PFSK-1 (cell line): ENCODE data around the gene CHRM2.

ENCODE experiments used
- FOXP2 ChIP-seq: optimal IDR thresholded peaks from 2 replicates; pipeline ENCODE3; 2011; ENCODE audit warnings: borderline replicate concordance, control low read depth, inconsistent platforms; ENCODE audit not compliant: insufficient read depth; ENCODE audit errors: extremely low read length, extremely low read depth
- POLR2AphosphoS5 ChIP-seq: IDR thresholded peaks from 2 replicates; pipeline ENCODE4 v1.6.1; 2012; ENCODE audit warnings: low read depth, mild to moderate bottlenecking, control low read depth, low read length, moderate library complexity
- SIN3A ChIP-seq: IDR thresholded peaks from 2 replicates; pipeline ENCODE4 v1.6.1; 2012; ENCODE audit warnings: mild to moderate bottlenecking, low read length, moderate library complexity, borderline replicate concordance; ENCODE audit not compliant: insufficient read depth
- TAF1 ChIP-seq: IDR thresholded peaks from 2 replicates; pipeline ENCODE4 v1.6.1; 2012; ENCODE audit warnings: low read length, control low read depth, borderline replicate concordance; ENCODE audit not compliant: insufficient read depth
- TF ChIP-seq, protein P1 (sequence below), 2 experiments: IDR thresholded peaks; 2 replicates each; pipeline versions ENCODE4 v1.6.1 to v1.8.0; 2011 to 2012; ENCODE audit warnings: low read depth in 2 of 2, low read length in 2 of 2, control low read depth in 1 of 2, inconsistent platforms in 1 of 2, mild to moderate bottlenecking in 1 of 2, moderate library complexity in 1 of 2; ENCODE audit not compliant: insufficient read depth in 1 of 2

The CHRM2 gene

DNA sequence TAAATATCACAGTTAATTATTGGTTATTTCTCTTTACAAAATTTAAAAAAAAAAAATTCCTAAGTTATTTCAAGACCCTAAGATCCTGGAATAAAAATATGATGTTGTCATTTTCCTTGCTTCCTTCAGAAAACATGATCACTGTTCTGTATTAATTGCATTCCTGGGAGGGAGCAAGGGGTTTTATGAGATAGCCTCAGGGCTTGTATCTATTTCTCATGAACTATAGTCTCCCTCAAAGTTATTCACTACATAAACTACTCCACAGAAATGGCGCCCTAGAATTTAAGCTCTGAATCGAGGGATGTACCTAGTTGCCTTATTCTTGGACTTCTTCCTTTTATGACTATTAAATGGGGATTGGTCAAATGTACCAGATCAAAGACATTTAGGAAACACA is 170.3 kb downstream of the CHRM2 start:
- no peak for TF ChIP-seq SIN3A
- TF ChIP-seq FOXP2: no peak
- no peak for TF ChIP-seq POLR2AphosphoS5
- no peak for TF ChIP-seq TAF1
- TF ChIP-seq, protein P1, sequence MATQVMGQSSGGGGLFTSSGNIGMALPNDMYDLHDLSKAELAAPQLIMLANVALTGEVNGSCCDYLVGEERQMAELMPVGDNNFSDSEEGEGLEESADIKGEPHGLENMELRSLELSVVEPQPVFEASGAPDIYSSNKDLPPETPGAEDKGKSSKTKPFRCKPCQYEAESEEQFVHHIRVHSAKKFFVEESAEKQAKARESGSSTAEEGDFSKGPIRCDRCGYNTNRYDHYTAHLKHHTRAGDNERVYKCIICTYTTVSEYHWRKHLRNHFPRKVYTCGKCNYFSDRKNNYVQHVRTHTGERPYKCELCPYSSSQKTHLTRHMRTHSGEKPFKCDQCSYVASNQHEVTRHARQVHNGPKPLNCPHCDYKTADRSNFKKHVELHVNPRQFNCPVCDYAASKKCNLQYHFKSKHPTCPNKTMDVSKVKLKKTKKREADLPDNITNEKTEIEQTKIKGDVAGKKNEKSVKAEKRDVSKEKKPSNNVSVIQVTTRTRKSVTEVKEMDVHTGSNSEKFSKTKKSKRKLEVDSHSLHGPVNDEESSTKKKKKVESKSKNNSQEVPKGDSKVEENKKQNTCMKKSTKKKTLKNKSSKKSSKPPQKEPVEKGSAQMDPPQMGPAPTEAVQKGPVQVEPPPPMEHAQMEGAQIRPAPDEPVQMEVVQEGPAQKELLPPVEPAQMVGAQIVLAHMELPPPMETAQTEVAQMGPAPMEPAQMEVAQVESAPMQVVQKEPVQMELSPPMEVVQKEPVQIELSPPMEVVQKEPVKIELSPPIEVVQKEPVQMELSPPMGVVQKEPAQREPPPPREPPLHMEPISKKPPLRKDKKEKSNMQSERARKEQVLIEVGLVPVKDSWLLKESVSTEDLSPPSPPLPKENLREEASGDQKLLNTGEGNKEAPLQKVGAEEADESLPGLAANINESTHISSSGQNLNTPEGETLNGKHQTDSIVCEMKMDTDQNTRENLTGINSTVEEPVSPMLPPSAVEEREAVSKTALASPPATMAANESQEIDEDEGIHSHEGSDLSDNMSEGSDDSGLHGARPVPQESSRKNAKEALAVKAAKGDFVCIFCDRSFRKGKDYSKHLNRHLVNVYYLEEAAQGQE (IDR thresholded peaks at IDR 0.05; ENCODE audit: insufficient read depth in 1 of 2, low read depth in 2 of 2, low read length in 2 of 2): no peak

DNA sequence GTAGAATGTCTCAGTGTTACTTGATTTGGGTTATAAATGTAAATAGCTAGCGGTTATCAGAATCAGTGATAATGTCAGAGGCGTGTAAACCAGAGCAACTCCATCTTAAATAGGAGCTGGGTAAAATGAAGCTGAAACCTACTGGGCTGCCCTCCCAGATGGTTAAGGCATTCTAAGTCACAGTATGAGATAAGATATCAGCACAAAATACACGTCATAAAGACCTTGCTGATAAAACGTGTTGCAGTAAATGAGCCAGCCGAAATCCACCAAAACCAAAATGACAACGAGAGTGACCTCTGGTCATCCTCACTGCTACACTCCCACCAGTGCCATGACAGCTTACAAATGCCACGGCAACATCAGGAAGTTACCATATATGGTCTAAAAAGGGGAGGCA is 172.3 kb downstream of the CHRM2 start:
- TF ChIP-seq FOXP2: no peak
- TF ChIP-seq SIN3A: no peak
- TF ChIP-seq TAF1: no peak
- TF ChIP-seq, protein P1 (IDR thresholded peaks at IDR 0.05; ENCODE audit: insufficient read depth in 1 of 2, low read depth in 2 of 2, low read length in 2 of 2): no peak
- no peak for TF ChIP-seq POLR2AphosphoS5

DNA sequence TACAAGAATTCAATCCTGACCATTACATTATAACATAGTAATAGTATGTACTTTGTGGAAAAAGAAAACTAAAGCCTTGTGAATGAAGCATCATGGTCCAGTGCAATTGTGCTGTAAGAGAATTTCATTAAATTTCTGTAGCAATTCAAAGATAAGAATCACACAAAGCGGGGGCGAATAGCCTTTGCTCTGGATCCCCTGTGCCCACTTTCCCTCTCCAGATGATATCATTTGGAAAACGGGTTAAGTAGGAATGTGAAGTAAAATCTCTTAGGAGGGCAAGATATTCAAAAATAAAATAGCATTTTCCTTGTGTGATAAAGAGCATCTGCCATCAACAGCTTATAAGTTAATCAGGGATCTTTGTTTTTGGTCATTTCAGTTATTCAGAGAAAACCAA is 177.1 kb downstream of the CHRM2 start:
- TF ChIP-seq POLR2AphosphoS5: no peak
- TF ChIP-seq TAF1: no peak
- no peak for TF ChIP-seq SIN3A
- TF ChIP-seq FOXP2: no peak
- TF ChIP-seq, protein P1 (IDR thresholded peaks at IDR 0.05; ENCODE audit: insufficient read depth in 1 of 2, low read depth in 2 of 2, low read length in 2 of 2): no peak

DNA sequence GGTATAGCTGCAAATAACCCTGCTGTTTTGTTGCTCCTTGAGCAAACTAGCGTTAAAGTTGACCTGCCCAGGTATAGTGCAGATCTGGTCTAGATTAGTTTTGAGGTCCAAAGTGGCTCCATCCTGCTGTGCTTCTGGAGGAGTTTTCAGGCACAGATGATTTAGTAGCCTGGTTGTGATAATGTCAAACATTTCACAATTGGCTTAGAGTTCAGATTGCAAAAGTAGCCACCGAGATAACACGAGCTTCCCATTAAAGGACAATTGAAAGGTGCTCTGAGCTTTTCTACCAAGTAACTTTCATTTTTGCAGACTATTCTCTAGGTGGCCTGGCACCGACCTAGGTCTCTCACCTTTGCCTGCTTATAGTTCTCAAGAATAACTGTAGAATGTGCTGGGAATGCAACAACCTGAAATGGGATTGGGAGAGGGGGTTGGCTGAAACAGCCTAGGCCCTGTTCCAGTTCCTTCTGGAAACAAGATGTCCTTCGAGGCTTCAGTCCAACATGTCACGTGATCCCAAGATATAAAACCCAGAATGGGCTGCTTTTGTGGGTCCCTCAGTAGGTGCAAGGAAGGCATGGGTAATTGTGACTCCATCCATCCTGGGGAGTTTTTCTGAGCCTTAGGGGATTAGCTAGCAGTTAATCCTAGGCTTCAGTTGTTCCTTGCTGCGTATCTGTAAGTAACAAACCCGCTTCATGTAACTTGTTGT is 201.0 kb downstream of the CHRM2 start:
- TF ChIP-seq TAF1: no peak
- TF ChIP-seq, protein P1 (IDR thresholded peaks at IDR 0.05; ENCODE audit: insufficient read depth in 1 of 2, low read depth in 2 of 2, low read length in 2 of 2): no peak
- TF ChIP-seq POLR2AphosphoS5: no peak
- no peak for TF ChIP-seq FOXP2
- no peak for TF ChIP-seq SIN3A
